Stimulated activated CD4-positive, alpha-beta T cell treated with anti-CD3 and anti-CD28 coated beads, Interleukin-12 subunit alpha, Interleukin-12 subunit beta, amount 100 ng/mL, for 48 hours (primary cell): ENCODE results near the gene HTR1D.

Experiments used
- DNase-seq, 3 donors: peaks; one replicate each; pipeline ENCODE4 v3.0.0-alpha.2; 2020; ENCODE audit warnings: low read depth in 2 of 3, low spot score in 1 of 3

Gene HTR1D

GRCh38 chr1:23185381-23185780, 31.9 kb downstream of the HTR1D start:
- DNase-seq: no peak

GRCh38 chr1:23184212-23184934, 32.9 kb downstream of the HTR1D start:
- DNase-seq: peak in 1 of 3 donors; percentile 45

GRCh38 chr1:23179862-23180261, 37.4 kb downstream of the HTR1D start:
- DNase-seq: no peak

DNA sequence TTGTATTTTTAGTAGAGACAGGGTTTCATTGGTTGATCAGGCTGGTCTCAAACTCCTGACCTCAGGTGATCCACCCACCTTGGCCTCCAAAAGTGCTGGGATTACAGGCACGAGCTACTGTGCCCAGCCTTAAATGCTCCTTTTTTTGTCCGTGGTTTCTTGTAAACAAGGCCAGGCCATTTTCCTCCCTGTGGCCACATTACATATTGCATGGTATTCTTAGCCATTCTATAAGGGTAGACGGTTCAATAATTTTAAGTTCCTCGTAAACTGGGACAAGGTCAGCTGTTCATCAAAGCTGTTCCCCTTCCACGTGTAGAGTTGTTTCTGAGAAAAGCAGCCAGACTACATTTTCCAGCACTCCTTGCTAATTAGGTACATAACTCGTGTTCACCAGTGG, 38.4 kb downstream of the HTR1D start:
- no peak for DNase-seq

- no peak for DNase-seq
These were observed 38.9 kb downstream of the HTR1D start for GRCh38 chr1:23178414-23178813.

DNA sequence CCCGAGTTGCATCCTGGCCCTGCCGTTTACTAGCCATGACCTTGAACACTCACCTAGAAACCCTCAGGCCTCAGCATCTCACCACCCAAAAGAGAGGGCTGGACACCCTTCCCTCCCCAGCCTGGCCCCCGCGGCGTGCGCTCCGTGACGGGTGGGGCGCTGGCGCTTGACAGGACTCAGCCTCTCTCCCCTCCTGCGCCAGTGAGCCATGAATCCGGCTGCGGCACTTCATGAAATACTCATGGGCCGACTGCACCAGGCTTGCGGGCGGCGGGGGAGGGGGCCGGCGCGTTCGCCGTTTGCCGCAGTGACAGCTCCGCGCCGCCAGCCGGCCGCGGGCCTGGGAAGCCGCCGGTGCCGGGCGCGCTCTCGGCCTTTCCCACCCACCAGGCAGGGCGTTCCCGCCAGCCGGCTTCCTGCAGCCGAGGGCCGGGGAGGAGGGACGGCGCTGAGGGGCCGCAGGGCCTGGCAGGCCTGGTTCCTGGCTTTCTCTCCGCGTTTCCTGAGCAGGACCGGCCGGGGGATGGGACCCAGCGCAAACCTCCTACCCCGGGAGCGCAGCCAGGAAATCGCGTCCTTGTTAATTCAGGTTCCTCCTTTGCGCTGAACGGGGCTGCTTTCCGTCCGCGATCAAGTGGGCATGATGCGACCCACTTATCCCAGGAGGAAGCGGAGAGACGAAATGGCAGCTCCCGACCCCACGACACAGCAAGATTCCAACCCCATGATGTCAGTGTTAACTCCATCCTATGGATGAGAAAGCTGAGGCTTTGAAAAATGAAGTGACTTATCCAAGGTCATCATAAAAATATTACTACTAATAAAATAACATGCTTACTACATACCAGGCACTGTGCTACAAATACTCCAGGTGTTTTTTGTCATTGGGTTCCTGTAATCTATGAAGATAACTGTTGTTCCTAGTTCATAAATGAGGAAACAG, 39.6 kb downstream of the HTR1D start:
- peak in 1 of 3 donors; percentile 42 for DNase-seq

DNA sequence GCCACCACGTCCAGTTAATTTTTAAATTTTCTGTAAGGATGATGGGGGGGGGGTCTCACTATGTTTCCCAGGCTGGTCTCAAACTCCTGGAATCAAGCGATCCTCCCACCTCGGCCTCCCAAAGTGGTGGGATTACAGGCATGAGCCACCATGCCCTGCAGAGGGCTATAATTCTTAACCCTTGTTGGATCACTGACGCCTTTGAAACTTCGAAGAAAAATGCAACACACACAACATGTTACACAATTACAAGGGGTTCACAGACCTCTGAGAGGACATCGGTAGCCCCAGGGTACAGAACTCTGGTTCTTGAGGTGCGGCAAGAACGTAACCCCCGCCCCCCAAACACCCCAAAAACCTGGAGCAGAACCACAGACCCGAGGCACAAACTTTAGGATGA, 40.3 kb downstream of the HTR1D start:
- DNase-seq: no peak

- no peak for DNase-seq
These were observed 42.7 kb downstream of the HTR1D start for GRCh38 chr1:23174426-23175110.

DNA sequence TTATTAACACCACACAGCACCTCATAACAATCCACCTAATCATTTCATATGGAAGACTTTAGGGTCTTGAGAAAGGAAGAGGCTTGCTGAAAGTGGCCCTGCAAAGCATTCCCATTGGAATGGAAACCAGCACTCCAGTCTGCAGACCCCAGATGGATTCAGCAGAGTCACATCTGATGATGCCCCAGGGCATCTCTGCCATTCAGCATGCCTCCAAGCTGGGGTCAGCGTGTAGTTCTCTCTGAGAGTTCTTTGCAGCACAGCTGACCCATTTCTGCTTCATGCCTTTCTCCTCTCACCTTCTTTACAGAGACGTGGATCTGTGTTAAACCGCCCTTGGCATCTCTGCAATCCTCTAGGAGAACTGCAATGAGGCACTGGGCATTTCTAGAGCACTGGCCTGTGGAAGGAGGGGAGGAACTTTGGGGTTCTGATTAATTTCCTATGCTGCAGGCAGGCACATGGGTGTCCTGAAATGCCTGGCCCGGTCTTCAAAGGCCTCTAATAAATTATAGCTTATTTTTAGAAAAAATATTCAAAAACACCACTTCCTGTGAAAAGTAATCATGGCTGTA, 46.0 kb downstream of the HTR1D start:
- no peak for DNase-seq

GRCh38 chr1:23169727-23170335, 47.5 kb downstream of the HTR1D start:
- no peak for DNase-seq

GRCh38 chr1:23169195-23169575, 48.1 kb downstream of the HTR1D start:
- no peak for DNase-seq

DNA sequence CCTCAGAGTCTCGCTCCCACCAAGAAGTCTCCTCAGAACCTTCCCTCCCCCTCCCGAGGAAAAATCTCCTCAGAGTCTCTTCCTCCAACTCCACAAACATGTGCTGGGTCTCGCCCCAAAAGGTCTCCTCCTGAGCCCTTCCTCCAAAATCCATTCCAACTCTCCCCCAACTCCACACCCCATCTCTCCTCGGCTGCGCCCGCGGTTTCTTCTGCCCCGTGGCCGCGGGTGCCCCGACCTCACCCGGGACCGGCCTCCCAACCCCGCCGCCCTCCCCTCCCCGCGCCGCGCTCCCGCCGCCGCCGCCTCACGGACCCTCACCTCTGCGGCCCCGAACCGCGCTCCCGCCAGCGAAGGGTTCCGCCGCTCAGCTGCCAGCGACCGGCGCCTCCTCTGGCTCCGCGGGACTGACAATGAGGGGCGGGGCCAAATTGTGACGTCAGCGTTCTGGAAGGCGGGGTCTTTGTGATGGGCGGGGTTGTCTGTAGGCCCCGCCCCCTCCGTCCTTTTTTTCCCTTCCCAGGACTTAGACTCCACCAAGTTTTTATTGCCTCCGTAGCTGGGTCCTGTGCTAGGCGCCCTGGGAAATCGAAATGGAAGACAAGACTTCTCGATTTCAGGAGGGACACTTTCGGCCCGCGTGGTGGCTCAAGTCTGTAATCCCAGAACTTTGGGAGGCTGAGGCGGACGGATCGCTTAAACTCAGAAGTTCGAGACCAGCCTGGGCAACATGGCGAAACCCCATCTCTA, 48.7 kb downstream of the HTR1D start, which contains the start of gene LUZP1:
LUZP1 (minus strand) TSS at position 412 of the 750 bp plus-strand sequence.
- peak; percentile 76 to 84 (median 80) for DNase-seq

GRCh38 chr1:23168079-23168444, 49.2 kb downstream of the HTR1D start:
- DNase-seq: peak in 1 of 3 donors; percentile 16

- peak in 1 of 3 donors; percentile 26 for DNase-seq
These were observed 49.8 kb downstream of the HTR1D start for GRCh38 chr1:23167353-23168078.

DNA sequence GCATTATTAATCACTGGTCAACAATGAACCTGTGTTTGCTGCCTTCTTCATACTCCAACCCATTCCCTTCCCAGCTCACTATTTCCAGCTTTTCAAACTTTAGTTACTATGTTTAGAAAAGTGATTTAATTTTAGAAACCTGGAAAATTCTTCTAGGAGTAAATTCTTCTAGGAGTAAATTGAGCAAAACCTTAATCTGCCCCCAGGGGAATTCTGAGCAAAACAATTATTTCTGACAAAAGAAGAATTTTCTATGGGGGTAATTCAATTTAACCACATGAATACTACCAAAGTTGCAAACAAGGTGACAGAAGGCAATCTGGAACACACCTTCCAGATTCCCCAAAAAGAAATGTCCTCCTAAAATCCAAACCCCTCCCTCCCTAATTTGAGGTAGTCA, 50.4 kb downstream of the HTR1D start:
- DNase-seq: no peak

GRCh38 chr1:23163395-23163794, 53.9 kb downstream of the HTR1D start:
- no peak for DNase-seq

GRCh38 chr1:23159963-23160877, 57.1 kb downstream of the HTR1D start:
- DNase-seq: no peak

DNA sequence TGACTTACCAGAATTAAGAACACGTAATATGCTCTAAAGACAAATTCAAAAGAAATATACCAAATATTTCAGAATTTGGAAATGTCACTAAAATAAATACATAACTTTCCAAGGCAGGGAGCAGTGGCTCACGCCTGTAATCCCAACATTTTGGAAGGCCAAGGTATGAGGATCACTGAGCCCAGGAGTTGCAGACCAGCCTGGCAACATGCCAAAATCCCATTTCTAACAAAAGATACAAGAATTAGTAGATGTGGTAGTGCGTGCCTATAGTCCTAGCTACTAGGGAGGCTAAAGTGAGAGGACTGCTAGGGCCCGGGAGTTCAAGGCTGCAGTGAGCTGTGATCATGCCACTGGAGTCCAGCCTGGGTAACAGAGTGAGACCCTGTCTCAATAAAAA, 60.4 kb downstream of the HTR1D start:
- DNase-seq: no peak
